ENCODE data around the gene KLHL29.

KLHL29 gene

DNA sequence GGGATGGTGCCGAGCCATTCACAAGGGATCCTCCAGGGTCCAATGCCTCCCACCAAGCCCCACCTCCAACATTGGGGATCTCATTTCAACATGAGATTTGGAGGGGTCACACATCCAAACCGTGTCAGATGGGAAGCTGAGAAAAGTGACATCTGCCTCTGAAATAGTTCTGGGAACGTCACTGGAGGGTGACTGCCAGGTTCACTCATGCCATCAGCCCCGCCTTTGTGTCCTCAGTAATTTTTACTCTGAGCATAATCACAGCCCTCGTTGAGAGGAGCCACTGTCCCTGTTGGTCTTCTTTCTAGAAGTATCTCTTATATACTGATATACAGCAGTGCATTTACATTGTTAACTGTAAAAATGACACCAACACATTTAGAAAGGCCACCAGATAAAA is 67.4 kb downstream of the KLHL29 start:
- no peak overlapping the region for H3K4me2 ChIP-seq (ENCODE audit: low read length)
- H3K9me3 ChIP-seq (ENCODE audit: control insufficient read depth, insufficient read depth, low read length): no peaks in the 10 kb centered on the region
- H3F3A ChIP-seq (ENCODE audit: control insufficient read depth, insufficient read depth): no peaks in the 10 kb centered on the region
- no peaks in the 10 kb centered on the region for H3K36me3 ChIP-seq (ENCODE audit: control insufficient read depth, low read length)
- peaks cover 26% of the 10 kb centered on the region for H3K27me3 ChIP-seq (ENCODE audit: control insufficient read depth, low read length)
- H3K79me2 ChIP-seq (ENCODE audit: control insufficient read depth, low read length): no peaks in the 10 kb centered on the region
- H4K20me1 ChIP-seq (ENCODE audit: control insufficient read depth, insufficient read depth, low read depth, low read length): no peaks in the 10 kb centered on the region
- no peak overlapping the region for H3K4me3 ChIP-seq (ENCODE audit: low read length)
- H3K4me1 ChIP-seq (ENCODE audit: control insufficient read depth, low read length): peaks cover 9% of the 10 kb centered on the region; the same call in 1 of the 2 replicates
- TF ChIP-seq EZH2phosphoT487 (IDR thresholded peaks at IDR 0.05; ENCODE audit: borderline replicate concordance, low read length) (no peak), CTCF (IDR thresholded peaks at IDR 0.05; ENCODE audit: low read depth, low read length, poor library complexity, severe bottlenecking) (no peak)
- no peaks in the 10 kb centered on the region for H3K9me2 ChIP-seq (replicated peaks; ENCODE audit: control insufficient read depth, low read length)
- no peak overlapping the region for H3K27ac ChIP-seq (ENCODE audit: low read depth, low read length)

DNA sequence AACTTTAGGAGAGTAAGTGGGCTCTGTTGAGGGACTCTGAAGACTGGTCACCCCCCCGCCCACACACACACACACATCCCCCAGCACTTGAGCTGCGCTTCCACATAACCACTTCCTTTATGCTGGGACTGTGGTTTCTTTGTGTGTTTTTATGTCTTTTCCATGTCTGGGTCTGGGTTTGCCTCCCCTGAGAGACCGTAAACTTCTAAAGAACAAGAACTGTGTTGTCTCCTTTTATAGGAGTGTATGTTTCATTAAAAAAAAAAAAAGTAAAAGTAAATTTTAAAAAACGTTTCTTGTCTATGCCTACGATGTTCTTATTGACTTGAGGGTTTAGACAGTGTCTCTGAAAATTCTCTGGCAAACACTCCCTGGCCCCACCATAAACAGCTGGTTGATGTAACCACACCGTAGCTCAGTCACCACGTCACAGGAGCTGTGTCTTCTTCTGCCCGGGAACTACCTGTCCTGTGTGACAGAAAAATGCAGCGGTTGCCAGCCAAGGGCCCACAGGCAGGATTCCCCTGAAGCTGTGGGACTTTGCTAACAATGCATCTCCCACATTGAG is 68.0 kb downstream of the KLHL29 start:
- Histone ChIP-seq H3K27me3 (ENCODE audit: control insufficient read depth, low read length) (peaks cover 26% of the 10 kb centered on the region), H3K9me3 (ENCODE audit: control insufficient read depth, insufficient read depth, low read length) (no peaks in the 10 kb centered on the region), H3K27ac (ENCODE audit: low read depth, low read length) (no peak overlapping the region), H3K36me3 (ENCODE audit: control insufficient read depth, low read length) (no peaks in the 10 kb centered on the region), H3K4me1 (ENCODE audit: control insufficient read depth, low read length) (peaks cover 9% of the 10 kb centered on the region; the same call in 1 of the 2 replicates), H3K4me3 (ENCODE audit: low read length) (no peak overlapping the region), H3K9me2 (replicated peaks; ENCODE audit: control insufficient read depth, low read length) (no peaks in the 10 kb centered on the region), H4K20me1 (ENCODE audit: control insufficient read depth, insufficient read depth, low read depth, low read length) (no peaks in the 10 kb centered on the region), H3F3A (ENCODE audit: control insufficient read depth, insufficient read depth) (no peaks in the 10 kb centered on the region), H3K79me2 (ENCODE audit: control insufficient read depth, low read length) (no peaks in the 10 kb centered on the region), H3K4me2 (ENCODE audit: low read length) (no peak overlapping the region)
- TF ChIP-seq EZH2phosphoT487 (IDR thresholded peaks at IDR 0.05; ENCODE audit: borderline replicate concordance, low read length) (no peak), CTCF (IDR thresholded peaks at IDR 0.05; ENCODE audit: low read depth, low read length, poor library complexity, severe bottlenecking) (no peak)

- Histone ChIP-seq H3K27ac (ENCODE audit: low read depth, low read length) (no peak overlapping the region), H3K4me1 (ENCODE audit: control insufficient read depth, low read length) (peaks cover 9% of the 10 kb centered on the region; the same call in 1 of the 2 replicates), H3K36me3 (ENCODE audit: control insufficient read depth, low read length) (no peaks in the 10 kb centered on the region), H3K4me3 (ENCODE audit: low read length) (no peak overlapping the region), H3K4me2 (ENCODE audit: low read length) (no peak overlapping the region), H3K27me3 (ENCODE audit: control insufficient read depth, low read length) (peaks cover 26% of the 10 kb centered on the region), H3K79me2 (ENCODE audit: control insufficient read depth, low read length) (no peaks in the 10 kb centered on the region), H4K20me1 (ENCODE audit: control insufficient read depth, insufficient read depth, low read depth, low read length) (no peaks in the 10 kb centered on the region), H3K9me2 (replicated peaks; ENCODE audit: control insufficient read depth, low read length) (no peaks in the 10 kb centered on the region), H3K9me3 (ENCODE audit: control insufficient read depth, insufficient read depth, low read length) (no peaks in the 10 kb centered on the region), H3F3A (ENCODE audit: control insufficient read depth, insufficient read depth) (no peaks in the 10 kb centered on the region)
- TF ChIP-seq EZH2phosphoT487 (IDR thresholded peaks at IDR 0.05; ENCODE audit: borderline replicate concordance, low read length) (no peak), CTCF (IDR thresholded peaks at IDR 0.05; ENCODE audit: low read depth, low read length, poor library complexity, severe bottlenecking) (no peak)
Measured at GRCh38 chr2:23453432-23453831, 68.5 kb downstream of the KLHL29 start.
